ENCODE data around the gene RPTOR.
"Not testable (repeated sequence)": the region's sequence is repeated elsewhere in the genome, so short reads cannot be mapped to it uniquely, and the experiment has no call there.

RPTOR gene

GRCh38 chr17:80802626-80803450 is 258.2 kb downstream of the RPTOR start:
- DNase-seq = no peak

- no peak for DNase-seq
Observed at GRCh38 chr17:80803451-80804428, 259.1 kb downstream of the RPTOR start.

- DNase-seq = no peak
Observed at GRCh38 chr17:80804466-80804865, 259.8 kb downstream of the RPTOR start.

- DNase-seq = no peak
Observed at GRCh38 chr17:80805032-80805751, 260.6 kb downstream of the RPTOR start.

GRCh38 chr17:80807014-80807413 is 262.4 kb downstream of the RPTOR start:
- no peak for DNase-seq

- DNase-seq = no peak
Observed at GRCh38 chr17:80807882-80808281, 263.2 kb downstream of the RPTOR start.

- no peak for DNase-seq
Observed at GRCh38 chr17:80811181-80812105, 266.8 kb downstream of the RPTOR start.

GRCh38 chr17:80812362-80813088 is 267.9 kb downstream of the RPTOR start:
- no peak for DNase-seq

GRCh38 chr17:80813318-80813717 is 268.7 kb downstream of the RPTOR start:
- no peak for DNase-seq

- DNase-seq = no peak
Observed at GRCh38 chr17:80814491-80814890, 269.9 kb downstream of the RPTOR start.

- no peak for DNase-seq
Observed at GRCh38 chr17:80815151-80815681, 270.6 kb downstream of the RPTOR start.

- not testable (repeated sequence) for DNase-seq
Observed at GRCh38 chr17:80815718-80816117, 271.1 kb downstream of the RPTOR start.

GRCh38 chr17:80816241-80817103 is 271.8 kb downstream of the RPTOR start:
- no peak for DNase-seq

- no peak for DNase-seq
Observed at GRCh38 chr17:80817321-80817845, 272.7 kb downstream of the RPTOR start.

GRCh38 chr17:80817861-80818260 is 273.2 kb downstream of the RPTOR start:
- no peak for DNase-seq

GRCh38 chr17:80818871-80819270 is 274.2 kb downstream of the RPTOR start:
- no peak for DNase-seq

GRCh38 chr17:80819422-80820164 is 275.0 kb downstream of the RPTOR start:
- DNase-seq = no peak

GRCh38 chr17:80820331-80820730 is 275.7 kb downstream of the RPTOR start:
- DNase-seq = no peak

- no peak for DNase-seq
Observed at GRCh38 chr17:80821546-80821945, 276.9 kb downstream of the RPTOR start.
